ENCODE data around the gene IQSEC3. TPM values are rescaled to one million over a fixed set of nuclear protein-coding genes. Genes with fewer than 3 reads are reported as not detected.
A peak's percentile ranks its signal among the peaks of the same experiment; 100 is the strongest.

Gene IQSEC3
- total RNA-seq, 1 experiment from 2014 or later = 1.7 TPM

DNA sequence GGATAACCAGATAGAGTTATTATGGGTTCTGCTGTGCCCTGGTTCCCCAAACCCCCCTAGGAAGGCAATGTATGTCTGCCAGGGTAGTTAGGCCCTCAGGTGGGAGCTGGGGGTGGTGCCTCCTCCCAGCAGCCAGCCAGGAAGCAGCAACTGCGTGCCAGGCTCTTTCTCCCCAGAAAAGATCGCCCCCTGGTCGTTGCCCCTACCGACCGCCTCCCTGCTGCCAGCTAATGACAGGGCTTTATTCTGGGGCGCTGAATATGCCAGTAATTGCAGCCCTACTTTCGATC is 36.3 kb downstream of the IQSEC3 start (continued):
- TF ChIP-seq, protein P1, sequence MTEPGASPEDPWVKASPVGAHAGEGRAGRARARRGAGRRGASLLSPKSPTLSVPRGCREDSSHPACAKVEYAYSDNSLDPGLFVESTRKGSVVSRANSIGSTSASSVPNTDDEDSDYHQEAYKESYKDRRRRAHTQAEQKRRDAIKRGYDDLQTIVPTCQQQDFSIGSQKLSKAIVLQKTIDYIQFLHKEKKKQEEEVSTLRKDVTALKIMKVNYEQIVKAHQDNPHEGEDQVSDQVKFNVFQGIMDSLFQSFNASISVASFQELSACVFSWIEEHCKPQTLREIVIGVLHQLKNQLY (CRISPR knock-in tag; IDR thresholded peaks at IDR 0.05) = no peak
- TF ChIP-seq, protein P2, sequence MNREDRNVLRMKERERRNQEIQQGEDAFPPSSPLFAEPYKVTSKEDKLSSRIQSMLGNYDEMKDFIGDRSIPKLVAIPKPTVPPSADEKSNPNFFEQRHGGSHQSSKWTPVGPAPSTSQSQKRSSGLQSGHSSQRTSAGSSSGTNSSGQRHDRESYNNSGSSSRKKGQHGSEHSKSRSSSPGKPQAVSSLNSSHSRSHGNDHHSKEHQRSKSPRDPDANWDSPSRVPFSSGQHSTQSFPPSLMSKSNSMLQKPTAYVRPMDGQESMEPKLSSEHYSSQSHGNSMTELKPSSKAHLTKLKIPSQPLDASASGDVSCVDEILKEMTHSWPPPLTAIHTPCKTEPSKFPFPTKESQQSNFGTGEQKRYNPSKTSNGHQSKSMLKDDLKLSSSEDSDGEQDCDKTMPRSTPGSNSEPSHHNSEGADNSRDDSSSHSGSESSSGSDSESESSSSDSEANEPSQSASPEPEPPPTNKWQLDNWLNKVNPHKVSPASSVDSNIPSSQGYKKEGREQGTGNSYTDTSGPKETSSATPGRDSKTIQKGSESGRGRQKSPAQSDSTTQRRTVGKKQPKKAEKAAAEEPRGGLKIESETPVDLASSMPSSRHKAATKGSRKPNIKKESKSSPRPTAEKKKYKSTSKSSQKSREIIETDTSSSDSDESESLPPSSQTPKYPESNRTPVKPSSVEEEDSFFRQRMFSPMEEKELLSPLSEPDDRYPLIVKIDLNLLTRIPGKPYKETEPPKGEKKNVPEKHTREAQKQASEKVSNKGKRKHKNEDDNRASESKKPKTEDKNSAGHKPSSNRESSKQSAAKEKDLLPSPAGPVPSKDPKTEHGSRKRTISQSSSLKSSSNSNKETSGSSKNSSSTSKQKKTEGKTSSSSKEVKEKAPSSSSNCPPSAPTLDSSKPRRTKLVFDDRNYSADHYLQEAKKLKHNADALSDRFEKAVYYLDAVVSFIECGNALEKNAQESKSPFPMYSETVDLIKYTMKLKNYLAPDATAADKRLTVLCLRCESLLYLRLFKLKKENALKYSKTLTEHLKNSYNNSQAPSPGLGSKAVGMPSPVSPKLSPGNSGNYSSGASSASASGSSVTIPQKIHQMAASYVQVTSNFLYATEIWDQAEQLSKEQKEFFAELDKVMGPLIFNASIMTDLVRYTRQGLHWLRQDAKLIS (CRISPR knock-in tag; IDR thresholded peaks at IDR 0.05; ENCODE audit: borderline replicate concordance) = no peak
- no peak for TF ChIP-seq CBFB (CRISPR knock-in tag; IDR thresholded peaks at IDR 0.05; ENCODE audit: low read depth)

DNA sequence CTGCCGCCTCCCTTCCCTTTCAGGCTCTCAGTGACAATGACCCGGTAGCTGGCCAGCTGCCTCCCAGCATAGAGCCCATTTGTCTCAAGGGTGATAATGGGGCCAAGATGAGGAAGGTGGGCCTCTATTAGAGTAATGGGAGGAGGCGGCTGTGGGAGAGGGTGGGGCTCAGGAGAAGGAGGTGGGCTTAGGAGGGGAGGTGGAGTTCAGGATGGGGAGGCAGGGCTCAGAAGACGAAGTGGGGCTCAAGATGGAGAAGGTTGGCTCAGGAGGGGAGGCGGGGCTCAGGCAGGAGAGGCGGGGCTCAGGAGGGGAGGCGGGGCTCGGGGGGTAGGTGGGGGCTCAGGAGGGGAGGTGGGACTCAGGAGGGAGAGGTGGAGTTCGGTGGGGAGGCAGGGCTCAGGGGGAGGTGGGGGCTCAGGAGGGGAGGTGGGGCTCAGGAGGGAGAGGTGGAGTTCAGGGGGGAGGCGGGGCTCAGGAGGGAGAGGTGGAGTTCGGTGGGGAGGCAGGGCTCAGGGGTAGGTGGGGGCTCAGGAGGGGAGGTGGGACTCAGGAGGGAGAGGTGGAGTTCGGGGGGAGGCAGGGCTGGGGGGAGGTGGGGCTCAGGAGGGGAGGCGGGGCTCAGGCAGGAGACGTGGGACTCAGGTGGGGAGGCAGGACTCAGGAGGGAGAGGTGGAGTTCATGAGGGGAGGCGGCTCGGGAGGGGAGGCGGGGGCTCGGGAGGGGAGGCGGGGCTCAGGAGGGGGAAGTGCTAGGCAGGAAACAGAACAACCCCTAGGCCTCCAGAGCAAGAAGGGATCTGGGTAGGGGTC is 36.8 kb downstream of the IQSEC3 start:
- H3K27me3 Mint-ChIP-seq (ENCODE audit: low read depth) = peaks cover 13% of the 10 kb centered on the region
- ChIA-PET CTCF (interaction anchor here (2.2 to 2.3 kb wide), 2 partner anchors 50 to 117 kb away, joined by 8 to 11 read pairs; no protein-coding TSS in a partner anchor), POLR2A (no interaction called here)
- TF ChIP-seq PRRX2 (CRISPR knock-in tag; IDR thresholded peaks at IDR 0.05) = no peak
- no peak for TF ChIP-seq ZBTB21 (CRISPR knock-in tag; IDR thresholded peaks at IDR 0.05; ENCODE audit: borderline replicate concordance)
- no peak for TF ChIP-seq ESRRA (CRISPR knock-in tag; IDR thresholded peaks at IDR 0.05; ENCODE audit: borderline replicate concordance)
- no peak for TF ChIP-seq OVOL2 (CRISPR knock-in tag; IDR thresholded peaks at IDR 0.05; ENCODE audit: borderline replicate concordance)
- no peak for TF ChIP-seq ATF6 (CRISPR knock-in tag; IDR thresholded peaks at IDR 0.05)
- no peak for TF ChIP-seq ERG (CRISPR knock-in tag; IDR thresholded peaks at IDR 0.05)
- TF ChIP-seq, protein P3, sequence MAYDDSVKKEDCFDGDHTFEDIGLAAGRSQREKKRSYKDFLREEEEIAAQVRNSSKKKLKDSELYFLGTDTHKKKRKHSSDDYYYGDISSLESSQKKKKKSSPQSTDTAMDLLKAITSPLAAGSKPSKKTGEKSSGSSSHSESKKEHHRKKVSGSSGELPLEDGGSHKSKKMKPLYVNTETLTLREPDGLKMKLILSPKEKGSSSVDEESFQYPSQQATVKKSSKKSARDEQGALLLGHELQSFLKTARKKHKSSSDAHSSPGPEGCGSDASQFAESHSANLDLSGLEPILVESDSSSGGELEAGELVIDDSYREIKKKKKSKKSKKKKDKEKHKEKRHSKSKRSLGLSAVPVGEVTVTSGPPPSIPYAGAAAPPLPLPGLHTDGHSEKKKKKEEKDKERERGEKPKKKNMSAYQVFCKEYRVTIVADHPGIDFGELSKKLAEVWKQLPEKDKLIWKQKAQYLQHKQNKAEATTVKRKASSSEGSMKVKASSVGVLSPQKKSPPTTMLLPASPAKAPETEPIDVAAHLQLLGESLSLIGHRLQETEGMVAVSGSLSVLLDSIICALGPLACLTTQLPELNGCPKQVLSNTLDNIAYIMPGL (CRISPR knock-in tag; IDR thresholded peaks at IDR 0.05) = no peak
- TF ChIP-seq TEAD1 (CRISPR knock-in tag; IDR thresholded peaks at IDR 0.05) = no peak
- no peak for TF ChIP-seq ZNF671 (CRISPR knock-in tag; IDR thresholded peaks at IDR 0.05)
- no peak for TF ChIP-seq PRDM15 (CRISPR knock-in tag; IDR thresholded peaks at IDR 0.05)
- no peak for TF ChIP-seq CTCF (IDR thresholded peaks at IDR 0.05)
- TF ChIP-seq, protein P4, sequence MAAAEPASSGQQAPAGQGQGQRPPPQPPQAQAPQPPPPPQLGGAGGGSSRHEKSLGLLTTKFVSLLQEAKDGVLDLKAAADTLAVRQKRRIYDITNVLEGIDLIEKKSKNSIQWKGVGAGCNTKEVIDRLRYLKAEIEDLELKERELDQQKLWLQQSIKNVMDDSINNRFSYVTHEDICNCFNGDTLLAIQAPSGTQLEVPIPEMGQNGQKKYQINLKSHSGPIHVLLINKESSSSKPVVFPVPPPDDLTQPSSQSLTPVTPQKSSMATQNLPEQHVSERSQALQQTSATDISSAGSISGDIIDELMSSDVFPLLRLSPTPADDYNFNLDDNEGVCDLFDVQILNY (CRISPR knock-in tag; IDR thresholded peaks at IDR 0.05) = no peak
- TF ChIP-seq NFE2L1 (CRISPR knock-in tag; IDR thresholded peaks at IDR 0.05) = no peak
- TF ChIP-seq ZNF232 (CRISPR knock-in tag; IDR thresholded peaks at IDR 0.05) = no peak
- TF ChIP-seq TEAD4 (CRISPR knock-in tag; IDR thresholded peaks at IDR 0.05) = no peak

More for the DNA sequence above, 36.8 kb downstream of the IQSEC3 start:
- DNase-seq (ENCODE audit: low spot score) (peak; percentile 53), ATAC-seq (peak; percentile 6; the same call in 1 of the 2 replicates)
- no peaks in the 10 kb centered on the region for H3K36me3 Mint-ChIP-seq
- peaks cover 56% of the 10 kb centered on the region for H3K4me1 Mint-ChIP-seq
- no peak overlapping the region for H3K27ac Mint-ChIP-seq
- H3K9me3 Mint-ChIP-seq = no peaks in the 10 kb centered on the region
- no peak overlapping the region for H3K4me3 Mint-ChIP-seq
